Measurements from ENCODE around the gene TRAF3IP1.

Gene TRAF3IP1

GRCh38 chr2:238445409-238446190 is 125.3 kb downstream of the TRAF3IP1 start:
- Mint-ChIP-seq H3K4me1 (peaks cover 20% of the 10 kb centered on the region), H3K36me3 (ENCODE audit: low read depth) (peaks cover 61% of the 10 kb centered on the region), H3K27ac (no peak overlapping the region), H3K4me3 (no peak overlapping the region), H3K27me3 (ENCODE audit: low read depth) (no peaks in the 10 kb centered on the region), H3K9me3 (no peaks in the 10 kb centered on the region)
- no peak for TF ChIP-seq CTCF (IDR thresholded peaks at IDR 0.05; ENCODE audit: unreplicated experiment in 3 of 3)

- peaks cover 16% of the 10 kb centered on the region for H3K4me1 Mint-ChIP-seq
- no peak overlapping the region for H3K4me3 Mint-ChIP-seq
- no peaks in the 10 kb centered on the region for H3K9me3 Mint-ChIP-seq
- H3K27ac Mint-ChIP-seq: peak overlapping the region in 1 of 3 experiments; percentile 12
- peaks cover 66% of the 10 kb centered on the region for H3K36me3 Mint-ChIP-seq (ENCODE audit: low read depth)
- H3K27me3 Mint-ChIP-seq (ENCODE audit: low read depth): no peaks in the 10 kb centered on the region
- no peak for TF ChIP-seq CTCF (IDR thresholded peaks at IDR 0.05; ENCODE audit: unreplicated experiment in 3 of 3)
Observed at GRCh38 chr2:238446371-238446770, 126.1 kb downstream of the TRAF3IP1 start.

- Mint-ChIP-seq H3K4me3 (no peak overlapping the region), H3K4me1 (no peaks in the 10 kb centered on the region), H3K27me3 (ENCODE audit: low read depth) (no peaks in the 10 kb centered on the region), H3K36me3 (ENCODE audit: low read depth) (peaks cover 77% of the 10 kb centered on the region), H3K27ac (no peak overlapping the region), H3K9me3 (no peaks in the 10 kb centered on the region)
- no peak for TF ChIP-seq CTCF (IDR thresholded peaks at IDR 0.05; ENCODE audit: unreplicated experiment in 3 of 3)
Observed at GRCh38 chr2:238448031-238448955, 128.0 kb downstream of the TRAF3IP1 start.

GRCh38 chr2:238449241-238449640 is 128.9 kb downstream of the TRAF3IP1 start:
- no peak overlapping the region for H3K27ac Mint-ChIP-seq
- H3K4me1 Mint-ChIP-seq: no peaks in the 10 kb centered on the region

GRCh38 chr2:238449909-238450417 is 129.6 kb downstream of the TRAF3IP1 start:
- Mint-ChIP-seq H3K27ac (peak overlapping the region in 1 of 3 experiments; percentile 69), H3K4me1 (no peaks in the 10 kb centered on the region), H3K27me3 (ENCODE audit: low read depth) (no peaks in the 10 kb centered on the region), H3K9me3 (peaks cover 5% of the 10 kb centered on the region), H3K36me3 (ENCODE audit: low read depth) (peaks cover 65% of the 10 kb centered on the region), H3K4me3 (no peak overlapping the region)
- TF ChIP-seq CTCF (IDR thresholded peaks at IDR 0.05; ENCODE audit: unreplicated experiment in 3 of 3): no peak

More at GRCh38 chr2:238449241-238449640, 128.9 kb downstream of the TRAF3IP1 start:
- Mint-ChIP-seq H3K36me3 (ENCODE audit: low read depth) (peaks cover 72% of the 10 kb centered on the region), H3K9me3 (peaks cover 3% of the 10 kb centered on the region), H3K27me3 (ENCODE audit: low read depth) (no peaks in the 10 kb centered on the region), H3K4me3 (no peak overlapping the region)
- no peak for TF ChIP-seq CTCF (IDR thresholded peaks at IDR 0.05; ENCODE audit: unreplicated experiment in 3 of 3)
